Caco-2 (cell line): ENCODE results near the gene IL24. TPM values are rescaled to one million over a fixed set of nuclear protein-coding genes. Genes with fewer than 3 reads are reported as not detected.

Source experiments
- BruUV-seq: library from RNA; stranded (reverse); fragments of 400-500 nt; replicated peaks from 2 replicates; lab custom pipeline; 2021; lab: Mats Ljungman, UMichigan
- CTCF ChIA-PET: fragments of 300-600 bp; sonication (Branson Sonifier 250); formaldehyde crosslinking; loops from one replicate; lab custom pipeline; 2022; ENCODE audit warnings: antibody characterized with exemption; lab: Charles Lee
- POLR2A ChIA-PET: fragments of 300-600 bp; sonication (Branson Sonifier 250); formaldehyde crosslinking; loops from one replicate; lab custom pipeline; 2022; ENCODE audit warnings: antibody characterized with exemption; lab: Charles Lee
- DNase-seq, 2 experiments: peaks; one replicate each; pipeline versions ENCODE4 v3.0.0 to v3.0.0-alpha.2; 2020 to 2022
- H3K27me3 ChIP-seq: replicated peaks from 2 replicates; pipeline ENCODE4 v1.6.0; 2011; ENCODE audit warnings: low read length; ENCODE audit not compliant: control insufficient read depth, insufficient read depth
- H3K36me3 ChIP-seq: 2 replicates; pipeline ENCODE4 v1.5.1; 2011; ENCODE audit warnings: low read length; ENCODE audit not compliant: control insufficient read depth, insufficient read depth
- H3K4me1 ChIP-seq: fragments of 250-450 bp; sonication (Bioruptor Pico); 2 replicates; pipeline ENCODE4 v1.5.1; 2020; ENCODE audit warnings: mild to moderate bottlenecking
- H3K4me3 ChIP-seq: 2 replicates; pipeline ENCODE4 v1.5.1; 2011; ENCODE audit warnings: low read depth, mild to moderate bottlenecking, control low read depth, low read length
- H3K9me3 ChIP-seq: fragments of 250-450 bp; sonication (Bioruptor Pico); 2 replicates; pipeline ENCODE4 v1.5.1; 2020; ENCODE audit warnings: mild to moderate bottlenecking, moderate library complexity
- H3K27ac Mint-ChIP-seq: one replicate; pipeline ENCODE4 v1.8.0; 2022; ENCODE audit warnings: mixed read lengths; ENCODE audit not compliant: unreplicated experiment
- H3K27me3 Mint-ChIP-seq: one replicate; pipeline ENCODE4 v1.8.0; 2022; ENCODE audit warnings: mixed read lengths; ENCODE audit not compliant: insufficient read depth, unreplicated experiment
- H3K36me3 Mint-ChIP-seq: one replicate; pipeline ENCODE4 v1.8.0; 2022; ENCODE audit warnings: mild to moderate bottlenecking, mixed read lengths; ENCODE audit not compliant: insufficient read depth, unreplicated experiment
- H3K4me1 Mint-ChIP-seq: one replicate; pipeline ENCODE4 v1.8.0; 2022; ENCODE audit warnings: low read depth, mixed read lengths; ENCODE audit not compliant: unreplicated experiment
- H3K4me3 Mint-ChIP-seq: one replicate; pipeline ENCODE4 v1.8.0; 2022; ENCODE audit warnings: mild to moderate bottlenecking, moderate library complexity, mixed read lengths; ENCODE audit not compliant: unreplicated experiment
- H3K9me3 Mint-ChIP-seq: one replicate; pipeline ENCODE4 v1.8.0; 2022; ENCODE audit warnings: mixed read lengths; ENCODE audit not compliant: unreplicated experiment
- intact Hi-C: fragments of 100-400 bp; cut with micrococcal nuclease; formaldehyde crosslinking; loops from one replicate; pipeline ENCODE4 v1.10.0; 2022; ENCODE audit not compliant: unreplicated experiment
- total RNA-seq: library from RNA; stranded (reverse); gene quantifications from 2 replicates; pipeline ENCODE4 v1.2.3, GENCODE V29; 2022
- TF ChIP-seq, protein P1 (sequence below), 2 experiments: fragments of 200-600 bp in 1 of 2; IDR thresholded peaks; 1 replicate in 1 of 2; 2 replicates in 1 of 2; pipeline versions ENCODE4 v1.5.1 to v1.8.0; 2011 to 2022; ENCODE audit warnings: antibody characterized with exemption in 1 of 2, control low read depth in 1 of 2, inconsistent platforms in 1 of 2, low read depth in 1 of 2, low read length in 1 of 2, mild to moderate bottlenecking in 1 of 2, moderate library complexity in 1 of 2; ENCODE audit not compliant: insufficient read depth in 1 of 2, severe bottlenecking in 1 of 2, unreplicated experiment in 1 of 2

IL24 gene
- total RNA-seq, 1 experiment from 2014 or later: not detected

- Mint-ChIP-seq H3K4me1 (no peaks in the 10 kb centered on the region), H3K27ac (no peak overlapping the region), H3K27me3 (peaks cover 14% of the 10 kb centered on the region), H3K36me3 (no peaks in the 10 kb centered on the region), H3K9me3 (no peaks in the 10 kb centered on the region), H3K4me3 (no peak overlapping the region)
- Histone ChIP-seq H3K4me1 (no peaks in the 10 kb centered on the region), H3K9me3 (no peaks in the 10 kb centered on the region), H3K4me3 (no peak overlapping the region), H3K36me3 (no peaks in the 10 kb centered on the region), H3K27me3 (no peaks in the 10 kb centered on the region)
- TF ChIP-seq, protein P1, sequence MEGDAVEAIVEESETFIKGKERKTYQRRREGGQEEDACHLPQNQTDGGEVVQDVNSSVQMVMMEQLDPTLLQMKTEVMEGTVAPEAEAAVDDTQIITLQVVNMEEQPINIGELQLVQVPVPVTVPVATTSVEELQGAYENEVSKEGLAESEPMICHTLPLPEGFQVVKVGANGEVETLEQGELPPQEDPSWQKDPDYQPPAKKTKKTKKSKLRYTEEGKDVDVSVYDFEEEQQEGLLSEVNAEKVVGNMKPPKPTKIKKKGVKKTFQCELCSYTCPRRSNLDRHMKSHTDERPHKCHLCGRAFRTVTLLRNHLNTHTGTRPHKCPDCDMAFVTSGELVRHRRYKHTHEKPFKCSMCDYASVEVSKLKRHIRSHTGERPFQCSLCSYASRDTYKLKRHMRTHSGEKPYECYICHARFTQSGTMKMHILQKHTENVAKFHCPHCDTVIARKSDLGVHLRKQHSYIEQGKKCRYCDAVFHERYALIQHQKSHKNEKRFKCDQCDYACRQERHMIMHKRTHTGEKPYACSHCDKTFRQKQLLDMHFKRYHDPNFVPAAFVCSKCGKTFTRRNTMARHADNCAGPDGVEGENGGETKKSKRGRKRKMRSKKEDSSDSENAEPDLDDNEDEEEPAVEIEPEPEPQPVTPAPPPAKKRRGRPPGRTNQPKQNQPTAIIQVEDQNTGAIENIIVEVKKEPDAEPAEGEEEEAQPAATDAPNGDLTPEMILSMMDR (IDR thresholded peaks at IDR 0.05; ENCODE audit: insufficient read depth in 1 of 2, low read depth in 1 of 2, low read length in 1 of 2, severe bottlenecking in 1 of 2, unreplicated experiment in 1 of 2): no peak
- ChIA-PET POLR2A (interaction anchor here (0.6 kb wide), 1 partner anchor 1204 kb away, joined by 10 read pairs; no protein-coding TSS in a partner anchor), CTCF (no interaction called here)
- intact Hi-C loops: loop anchor here (5.0 kb wide), 1 partner anchor 46 kb away; no protein-coding TSS in a partner anchor
- DNase-seq: no peak
- BruUV-seq: no TSS peak
Measured at GRCh38 chr1:206866062-206866461, 31.2 kb upstream of the IL24 start.

GRCh38 chr1:206867239-206867638 is 30.0 kb upstream of the IL24 start:
- no peaks in the 10 kb centered on the region for H3K4me1 Mint-ChIP-seq
- no peak overlapping the region for H3K4me3 Mint-ChIP-seq
- Histone ChIP-seq H3K4me1 (no peaks in the 10 kb centered on the region), H3K9me3 (no peaks in the 10 kb centered on the region), H3K36me3 (no peaks in the 10 kb centered on the region), H3K4me3 (no peak overlapping the region), H3K27me3 (no peaks in the 10 kb centered on the region)
- H3K9me3 Mint-ChIP-seq: no peaks in the 10 kb centered on the region
- DNase-seq: no peak
- intact Hi-C loops: loop anchor here (5.0 kb wide), 1 partner anchor 45 kb away; no protein-coding TSS in a partner anchor
- BruUV-seq: no TSS peak
- H3K36me3 Mint-ChIP-seq: no peaks in the 10 kb centered on the region
- peaks cover 10% of the 10 kb centered on the region for H3K27me3 Mint-ChIP-seq
- TF ChIP-seq, protein P1 (IDR thresholded peaks at IDR 0.05; ENCODE audit: insufficient read depth in 1 of 2, low read depth in 1 of 2, low read length in 1 of 2, severe bottlenecking in 1 of 2, unreplicated experiment in 1 of 2): no peak
- H3K27ac Mint-ChIP-seq: no peak overlapping the region
- CTCF ChIA-PET: interaction anchor here (0.6 kb wide), 1 partner anchor 13 kb away, joined by 5 read pairs; no protein-coding TSS in a partner anchor
- POLR2A ChIA-PET: no interaction called here

DNA sequence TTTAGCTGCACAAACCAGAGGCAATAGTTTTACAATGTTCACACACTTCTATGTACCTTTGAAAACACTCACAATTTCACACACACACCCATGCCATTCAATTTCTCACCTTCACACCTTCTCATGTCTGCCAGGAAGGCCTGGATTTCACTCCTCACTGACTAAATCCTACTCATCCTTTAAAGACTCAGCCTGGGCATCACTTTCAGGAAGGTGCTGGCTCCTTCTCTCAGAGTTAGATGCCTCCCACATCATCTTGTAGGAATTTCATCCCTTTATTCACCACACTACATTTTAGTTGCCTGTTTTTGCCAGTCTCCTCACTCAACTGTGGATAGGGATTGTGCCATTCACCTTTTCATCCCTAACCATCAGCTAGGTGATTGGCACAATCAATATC is 29.5 kb upstream of the IL24 start:
- Histone ChIP-seq H3K4me3 (no peak overlapping the region), H3K9me3 (no peaks in the 10 kb centered on the region), H3K36me3 (no peaks in the 10 kb centered on the region), H3K27me3 (no peaks in the 10 kb centered on the region), H3K4me1 (no peaks in the 10 kb centered on the region)
- no peaks in the 10 kb centered on the region for H3K4me1 Mint-ChIP-seq
- no peak overlapping the region for H3K4me3 Mint-ChIP-seq
- H3K27ac Mint-ChIP-seq: no peak overlapping the region
- BruUV-seq: no TSS peak
- peaks cover 10% of the 10 kb centered on the region for H3K27me3 Mint-ChIP-seq
- intact Hi-C loops: loop anchor here (5.0 kb wide), 1 partner anchor 45 kb away; no protein-coding TSS in a partner anchor
- ChIA-PET POLR2A (no interaction called here), CTCF (interaction anchor here (0.6 kb wide), 1 partner anchor 13 kb away, joined by 5 read pairs; no protein-coding TSS in a partner anchor)
- no peaks in the 10 kb centered on the region for H3K36me3 Mint-ChIP-seq
- DNase-seq: no peak
- no peaks in the 10 kb centered on the region for H3K9me3 Mint-ChIP-seq
- TF ChIP-seq, protein P1 (IDR thresholded peaks at IDR 0.05; ENCODE audit: insufficient read depth in 1 of 2, low read depth in 1 of 2, low read length in 1 of 2, severe bottlenecking in 1 of 2, unreplicated experiment in 1 of 2): no peak
